Loucy (cell line): ENCODE data around the gene RBBP5.

Experiments
- H2AFZ ChIP-seq: fragments of 200-600 bp; sonication (generic); 2 replicates; pipeline ENCODE4 v1.6.0; 2016; ENCODE audit warnings: antibody characterized with exemption, mild to moderate bottlenecking, low read length, moderate library complexity
- H3F3A ChIP-seq: fragments of 200-600 bp; 2 replicates; pipeline ENCODE4 v1.6.0; 2016; ENCODE audit warnings: antibody characterized with exemption, low read depth, mild to moderate bottlenecking
- H3K27me3 ChIP-seq: fragments of 200-600 bp; sonication (generic); 2 replicates; pipeline ENCODE4 v1.6.1; 2014; ENCODE audit warnings: low read length, mild to moderate bottlenecking; ENCODE audit not compliant: insufficient read depth, poor library complexity, severe bottlenecking
- H3K36me3 ChIP-seq: fragments of 200-600 bp; sonication (generic); 2 replicates; pipeline ENCODE4 v1.6.1; 2016; ENCODE audit warnings: low read length; ENCODE audit not compliant: insufficient read depth
- H3K4me1 ChIP-seq: fragments of 200-600 bp; sonication (generic); 2 replicates; pipeline ENCODE4 v1.5.1; 2014; ENCODE audit warnings: low read length, mild to moderate bottlenecking; ENCODE audit not compliant: insufficient read depth, poor library complexity, severe bottlenecking
- H3K4me2 ChIP-seq: fragments of 200-600 bp; sonication (generic); 2 replicates; pipeline ENCODE4 v1.6.0; 2014; ENCODE audit warnings: antibody characterized with exemption, low read length, low read depth, mild to moderate bottlenecking; ENCODE audit not compliant: poor library complexity, severe bottlenecking
- H3K4me3 ChIP-seq: fragments of 200-600 bp; sonication (generic); 2 replicates; pipeline ENCODE4 v1.5.1; 2014; ENCODE audit warnings: low read length, mild to moderate bottlenecking, mixed read lengths; ENCODE audit not compliant: poor library complexity, severe bottlenecking
- H3K79me2 ChIP-seq: fragments of 200-600 bp; sonication (generic); 2 replicates; pipeline ENCODE4 v1.6.1; 2014; ENCODE audit warnings: low read length; ENCODE audit not compliant: insufficient read depth
- H3K9ac ChIP-seq: fragments of 200-600 bp; sonication (generic); 2 replicates; pipeline ENCODE4 v1.6.0; 2014; ENCODE audit warnings: mild to moderate bottlenecking, low read depth, low read length, moderate library complexity; ENCODE audit not compliant: poor library complexity, severe bottlenecking
- H3K9me2 ChIP-seq: fragments of 200-600 bp; sonication (generic); replicated peaks from 2 replicates; pipeline ENCODE4 v1.6.1; 2016; ENCODE audit warnings: low read depth, low read length, mixed read lengths
- H3K9me3 ChIP-seq: fragments of 200-600 bp; sonication (generic); 2 replicates; pipeline ENCODE4 v1.6.1; 2014; ENCODE audit warnings: mild to moderate bottlenecking, antibody characterized with exemption, low read length, low read depth; ENCODE audit not compliant: insufficient read depth
- H4K20me1 ChIP-seq: fragments of 200-600 bp; sonication (generic); 2 replicates; pipeline ENCODE4 v1.6.0; 2014; ENCODE audit warnings: antibody characterized with exemption, low read length, mild to moderate bottlenecking; ENCODE audit not compliant: insufficient read depth, poor library complexity, severe bottlenecking
- CTCF ChIP-seq: fragments of 200-600 bp; sonication (generic); conservative IDR thresholded peaks from 2 replicates; pipeline ENCODE4 v1.5.1; 2014; ENCODE audit warnings: mild to moderate bottlenecking, antibody characterized with exemption, low read length
- EZH2phosphoT487 ChIP-seq: fragments of 200-600 bp; IDR thresholded peaks from 2 replicates; pipeline ENCODE4 v1.6.1; 2018; ENCODE audit warnings: antibody characterized with exemption, mild to moderate bottlenecking, moderate library complexity, borderline replicate concordance

RBBP5 gene

GRCh38 chr1:205072286-205072685 is 49.5 kb downstream of the RBBP5 start:
- no peak overlapping the region for H3K4me3 ChIP-seq

GRCh38 chr1:205071801-205072200 is 50.0 kb downstream of the RBBP5 start:
- Histone ChIP-seq H3K4me1 (no peaks in the 10 kb centered on the region), H3K9me2 (no peaks in the 10 kb centered on the region), H2AFZ (no peak overlapping the region), H3K9ac (no peak overlapping the region), H3K79me2 (no peaks in the 10 kb centered on the region), H3F3A (no peaks in the 10 kb centered on the region), H3K9me3 (no peaks in the 10 kb centered on the region), H3K4me3 (no peak overlapping the region), H3K4me2 (no peak overlapping the region), H3K36me3 (no peaks in the 10 kb centered on the region), H4K20me1 (no peaks in the 10 kb centered on the region), H3K27me3 (no peaks in the 10 kb centered on the region)
- no peak for TF ChIP-seq EZH2phosphoT487
- no peak for TF ChIP-seq CTCF

More at GRCh38 chr1:205072286-205072685, 49.5 kb downstream of the RBBP5 start:
- Histone ChIP-seq H2AFZ (no peak overlapping the region), H3K4me1 (no peaks in the 10 kb centered on the region), H4K20me1 (no peaks in the 10 kb centered on the region), H3K9me3 (no peaks in the 10 kb centered on the region), H3K27me3 (no peaks in the 10 kb centered on the region), H3F3A (no peaks in the 10 kb centered on the region), H3K4me2 (no peak overlapping the region), H3K79me2 (no peaks in the 10 kb centered on the region), H3K36me3 (no peaks in the 10 kb centered on the region), H3K9me2 (no peaks in the 10 kb centered on the region), H3K9ac (no peak overlapping the region)
- TF ChIP-seq EZH2phosphoT487 (no peak), CTCF (no peak)

- H3K4me3 ChIP-seq = no peak overlapping the region
- H3K9me2 ChIP-seq = no peaks in the 10 kb centered on the region
- no peaks in the 10 kb centered on the region for H3K27me3 ChIP-seq
- H2AFZ ChIP-seq = no peak overlapping the region
- H4K20me1 ChIP-seq = no peaks in the 10 kb centered on the region
- H3F3A ChIP-seq = no peaks in the 10 kb centered on the region
- H3K9me3 ChIP-seq = no peaks in the 10 kb centered on the region
- no peak overlapping the region for H3K9ac ChIP-seq
- no peaks in the 10 kb centered on the region for H3K79me2 ChIP-seq
- H3K36me3 ChIP-seq = no peaks in the 10 kb centered on the region
- TF ChIP-seq EZH2phosphoT487 (no peak), CTCF (no peak)
- no peaks in the 10 kb centered on the region for H3K4me1 ChIP-seq
- H3K4me2 ChIP-seq = no peak overlapping the region
These were observed 50.8 kb downstream of the RBBP5 start for GRCh38 chr1:205071028-205071409.
